Endothelial cell of umbilical vein (primary cell): Measurements from ENCODE around the gene MAGI3. TPM values are rescaled to one million over a fixed set of nuclear protein-coding genes. Genes with fewer than 3 reads are reported as not detected.

Experiments used
- BruUV-seq: library from RNA; stranded (reverse); fragments of 400-500 nt; replicated peaks from 2 replicates; lab custom pipeline; 2021; lab: Mats Ljungman, UMichigan
- CTCF ChIA-PET: fragments of 300-600, 350-600 bp; sonication (Branson Sonifier 250); formaldehyde crosslinking; loops from one replicate; lab custom pipeline; 2021; ENCODE audit warnings: antibody characterized with exemption, inconsistent platforms; lab: Charles Lee
- POLR2A ChIA-PET: fragments of 300-600, 350-600 bp; sonication (Branson Sonifier 250); formaldehyde crosslinking; loops from one replicate; lab custom pipeline; 2021; ENCODE audit warnings: antibody characterized with exemption, inconsistent platforms; lab: Charles Lee
- DNase-seq: peaks from one replicate; pipeline ENCODE4 v3.0.0-alpha.2; 2011; ENCODE audit warnings: low read depth, low spot score
- FAIRE-seq: peaks from 2 replicates; lab custom pipeline; 2011; peaks lifted over from hg19 to GRCh38; lab: Jason Lieb, UNC
- H2AFZ ChIP-seq: 2 replicates; pipeline ENCODE4 v1.6.0; 2012; ENCODE audit warnings: low read depth, low read length, control low read depth, inconsistent platforms
- H3K27ac ChIP-seq: 2 replicates; pipeline ENCODE4 v1.5.1; 2011; ENCODE audit warnings: low read depth, mild to moderate bottlenecking, control low read depth, low read length, moderate library complexity; ENCODE audit not compliant: insufficient read depth
- H3K27me3 ChIP-seq, 2 experiments: 2 replicates each; pipeline versions ENCODE4 v1.6.0 to v1.6.1; 2011; ENCODE audit warnings: low read length in 2 of 2, mixed read lengths in 1 of 2; ENCODE audit not compliant: control insufficient read depth in 2 of 2, insufficient read depth in 2 of 2
- H3K36me3 ChIP-seq, 2 experiments: 2 replicates in 1 of 2; 3 replicates in 1 of 2; pipeline ENCODE4 v1.5.1; 2011; ENCODE audit warnings: low read length in 2 of 2, mild to moderate bottlenecking in 1 of 2, moderate library complexity in 1 of 2; ENCODE audit not compliant: control insufficient read depth in 2 of 2, insufficient read depth in 2 of 2; ENCODE audit errors: extremely low read depth in 1 of 2
- H3K4me1 ChIP-seq: 3 replicates; pipeline ENCODE4 v1.5.1; 2011; ENCODE audit warnings: mild to moderate bottlenecking, low read length; ENCODE audit not compliant: control insufficient read depth, insufficient read depth; ENCODE audit errors: extremely low read depth
- H3K4me2 ChIP-seq: 2 replicates; pipeline ENCODE4 v1.6.1; 2011; ENCODE audit warnings: low read length, control low read depth, mixed read lengths; ENCODE audit not compliant: insufficient read depth
- H3K4me3 ChIP-seq, 3 experiments: fragments of 200-600 bp in 1 of 3; sonication (generic), shearing (Covaris generic) in 1 of 3; replicated peaks in 1 of 3; 2 replicates each; pipeline ENCODE4 v1.5.1; 2011 to 2016; ENCODE audit warnings: control low read depth in 3 of 3, low read length in 3 of 3, mild to moderate bottlenecking in 2 of 3, inconsistent platforms in 1 of 3, low read depth in 1 of 3, moderate library complexity in 1 of 3; ENCODE audit not compliant: insufficient read depth in 1 of 3
- H3K79me2 ChIP-seq: 2 replicates; pipeline ENCODE4 v1.6.0; 2012; ENCODE audit warnings: low read length, inconsistent platforms; ENCODE audit not compliant: control insufficient read depth, insufficient read depth
- H3K9ac ChIP-seq: replicated peaks from 2 replicates; pipeline ENCODE3; 2011; ENCODE audit warnings: low read length, control low read depth; ENCODE audit not compliant: insufficient read depth; ENCODE audit errors: extremely low read depth
- H3K9me1 ChIP-seq: replicated peaks from 3 replicates; pipeline ENCODE4 v1.6.0; 2011; ENCODE audit warnings: mild to moderate bottlenecking, low read length; ENCODE audit not compliant: control insufficient read depth, insufficient read depth; ENCODE audit errors: extremely low read depth
- H3K9me3 ChIP-seq: replicated peaks from 2 replicates; pipeline ENCODE4 v1.5.1; 2012; ENCODE audit warnings: low read length, inconsistent platforms; ENCODE audit not compliant: control insufficient read depth, insufficient read depth
- H4K20me1 ChIP-seq: replicated peaks from 2 replicates; pipeline ENCODE3; 2011; ENCODE audit warnings: mild to moderate bottlenecking, low read length; ENCODE audit not compliant: control insufficient read depth, insufficient read depth; ENCODE audit errors: extremely low read depth
- EZH2 ChIP-seq: IDR thresholded peaks from 2 replicates; pipeline ENCODE4 v1.6.1; 2012; ENCODE audit warnings: borderline replicate concordance, low read depth, mild to moderate bottlenecking, moderate library complexity, low read length, inconsistent platforms; ENCODE audit not compliant: severe bottlenecking
- FOS ChIP-seq: IDR thresholded peaks from 2 replicates; pipeline ENCODE4 v1.6.1; 2011; ENCODE audit warnings: mild to moderate bottlenecking, low read length, moderate library complexity, borderline replicate concordance; ENCODE audit not compliant: insufficient read depth
- GATA2 ChIP-seq: IDR thresholded peaks from 2 replicates; pipeline ENCODE4 v1.7.0; 2011; ENCODE audit warnings: low read depth, mild to moderate bottlenecking, moderate library complexity, mixed read lengths, low read length; ENCODE audit not compliant: insufficient read length, insufficient read depth
- MYC ChIP-seq: IDR thresholded peaks from one replicate; pipeline ENCODE4 v1.6.1; 2011; ENCODE audit warnings: mild to moderate bottlenecking, low read depth, low read length
- POLR2A ChIP-seq: IDR thresholded peaks from 2 replicates; pipeline ENCODE4 v1.6.1; 2012; ENCODE audit warnings: low read depth, mild to moderate bottlenecking, control low read depth, low read length
- dilution Hi-C: fragments of 300-500 bp; cut with MboI; formaldehyde crosslinking; loops from one replicate; pipeline ENCODE4 v1.15.0; 2019; ENCODE audit warnings: low sequenced_read_pairs; ENCODE audit not compliant: extremely low pct_ligation_motif_present
- intact Hi-C: fragments of 100-400 bp; cut with micrococcal nuclease; formaldehyde crosslinking; loops from one replicate; pipeline ENCODE4 v1.10.0; 2022
- polyA plus RNA-seq, 4 experiments: library from polyadenylated mRNA; depleted of rRNA in 3 of 4; stranded (reverse) in 3 of 4; unstranded in 1 of 4; fragments of >200 nt; gene quantifications; 2 replicates each; pipeline versions ENCODE4 v1.2.1 to v1.2.3, GENCODE V29; 2011 to 2012; ENCODE audit warnings: missing spikeins in 1 of 4
- total RNA-seq: library from RNA; stranded (reverse); gene quantifications from 2 replicates; pipeline ENCODE4 v1.2.3, GENCODE V29; 2021

The MAGI3 gene
- total and polyA plus RNA-seq, 2 donors (not counting 3 experiments of a cell fraction or from before 2014, with no cell fraction given), result 2.8 to 16.1 TPM

GRCh38 chr1:113372546-113372945 lies 17.8 kb upstream of the MAGI3 start:
- Histone ChIP-seq H3K36me3 (no peaks in the 10 kb centered on the region), H3K9me3 (no peaks in the 10 kb centered on the region), H3K4me3 (no peak overlapping the region), H2AFZ (no peak overlapping the region), H3K27ac (no peak overlapping the region), H3K79me2 (no peaks in the 10 kb centered on the region), H3K27me3 (peaks cover 0 to 6% of the 10 kb centered on the region in 2 experiments), H3K9ac (no peak overlapping the region), H3K4me1 (no peaks in the 10 kb centered on the region), H3K9me1 (no peaks in the 10 kb centered on the region), H4K20me1 (no peaks in the 10 kb centered on the region), H3K4me2 (no peak overlapping the region)
- TF ChIP-seq GATA2 (no peak), EZH2 (no peak), POLR2A (no peak), MYC (no peak)
- ChIA-PET POLR2A (no interaction called here), CTCF (no interaction called here)
- dilution Hi-C loops (no loop called here), intact Hi-C loops (loop anchor here (5.0 kb wide), 1 partner anchor 305 kb away; no protein-coding TSS in a partner anchor)
- no TSS peak for BruUV-seq
- FAIRE-seq (no peak), DNase-seq (no peak)

- H3K4me1 ChIP-seq, result no peaks in the 10 kb centered on the region
- CTCF ChIA-PET, result no interaction called here
- POLR2A ChIA-PET, result no interaction called here
- no peaks in the 10 kb centered on the region for H3K9me1 ChIP-seq
- TF ChIP-seq MYC (no peak), FOS (no peak)
- peaks cover 0 to 4% of the 10 kb centered on the region in 2 experiments for H3K27me3 ChIP-seq
- no peak overlapping the region for H3K27ac ChIP-seq
- H3K36me3 ChIP-seq, result no peaks in the 10 kb centered on the region
- no peak overlapping the region for H3K9ac ChIP-seq
- no TSS peak for BruUV-seq
- no peak overlapping the region for H2AFZ ChIP-seq
- no peaks in the 10 kb centered on the region for H3K9me3 ChIP-seq
- DNase-seq, result no peak
- no peaks in the 10 kb centered on the region for H3K79me2 ChIP-seq
- no peak for FAIRE-seq
- no peak overlapping the region for H3K4me3 ChIP-seq
- no peak overlapping the region for H3K4me2 ChIP-seq
- dilution Hi-C loops (no loop called here), intact Hi-C loops (loop anchor here (5.0 kb wide), 1 partner anchor 304 kb away; no protein-coding TSS in a partner anchor)
- H4K20me1 ChIP-seq, result no peaks in the 10 kb centered on the region
Observed at GRCh38 chr1:113373644-113374043, 16.7 kb upstream of the MAGI3 start.
